Endodermal cell (in vitro differentiated cells): Measurements from ENCODE around the gene SF3A2. TPM values are rescaled to one million over a fixed set of nuclear protein-coding genes. Genes with fewer than 3 reads are reported as not detected.
A peak's percentile ranks its signal among the peaks of the same experiment; 100 is the strongest.

ENCODE experiments used
- DNase-seq: peaks from one replicate; pipeline ENCODE4 v3.0.0-alpha.2; 2017
- H3K27ac ChIP-seq: 2 replicates; pipeline ENCODE4 v1.5.1; 2013; ENCODE audit warnings: mild to moderate bottlenecking, low read depth, low read length, moderate library complexity
- H3K27me3 ChIP-seq: 2 replicates; pipeline ENCODE4 v1.6.1; 2013; ENCODE audit warnings: mild to moderate bottlenecking, low read length, moderate library complexity; ENCODE audit not compliant: insufficient read depth, control insufficient read depth, poor library complexity, severe bottlenecking
- H3K36me3 ChIP-seq: 2 replicates; pipeline ENCODE4 v1.7.0; 2013; ENCODE audit warnings: mild to moderate bottlenecking, low read length, moderate library complexity; ENCODE audit not compliant: control insufficient read depth, insufficient read depth
- H3K4me1 ChIP-seq: one replicate; pipeline ENCODE4 v1.7.0; 2013; ENCODE audit warnings: low read length; ENCODE audit not compliant: control insufficient read depth, insufficient read depth
- H3K4me3 ChIP-seq: 2 replicates; pipeline ENCODE4 v1.5.1; 2013; ENCODE audit warnings: mild to moderate bottlenecking, low read length, moderate library complexity
- H3K9ac ChIP-seq: 2 replicates; pipeline ENCODE4 v1.6.1; 2013; ENCODE audit warnings: mild to moderate bottlenecking, low read length, moderate library complexity; ENCODE audit not compliant: poor library complexity, severe bottlenecking; ENCODE audit errors: extremely low read depth
- H3K9me3 ChIP-seq: 2 replicates; pipeline ENCODE4 v1.6.1; 2013; ENCODE audit warnings: mild to moderate bottlenecking, low read length, moderate library complexity; ENCODE audit not compliant: control insufficient read depth
- H3K27ac Mint-ChIP-seq: 2 replicates; pipeline ENCODE4 v1.8.0; 2020; ENCODE audit warnings: mixed read lengths
- H3K27me3 Mint-ChIP-seq: 2 replicates; pipeline ENCODE4 v1.8.0; 2021; ENCODE audit warnings: mild to moderate bottlenecking, mixed read lengths; ENCODE audit not compliant: insufficient read depth
- H3K36me3 Mint-ChIP-seq: 2 replicates; pipeline ENCODE4 v1.8.0; 2020; ENCODE audit warnings: low read depth, mixed read lengths
- H3K4me1 Mint-ChIP-seq: 2 replicates; pipeline ENCODE4 v1.8.0; 2020; ENCODE audit warnings: mixed read lengths
- H3K4me3 Mint-ChIP-seq: 2 replicates; pipeline ENCODE4 v1.8.0; 2020; ENCODE audit warnings: mild to moderate bottlenecking, moderate library complexity, mixed read lengths
- H3K9me3 Mint-ChIP-seq: 2 replicates; pipeline ENCODE4 v1.8.0; 2020; ENCODE audit warnings: mild to moderate bottlenecking, mixed read lengths
- CTCF ChIP-seq: fragments of 200-600 bp; sonication (generic); conservative IDR thresholded peaks from 2 replicates; pipeline ENCODE4 v1.5.0; 2021; ENCODE audit warnings: antibody characterized with exemption, mild to moderate bottlenecking
- WGBS, 2 experiments: methylation state at CpG; one replicate each; pipeline versions ENCODE4 v1.1.5 to v1.1.7; 2013; ENCODE audit warnings: missing lambda C conversion rate in 2 of 2, mixed read lengths in 1 of 2; ENCODE audit not compliant: insufficient coverage in 1 of 2, insufficient read length in 1 of 2; 5-methylcytosine and 5-hydroxymethylcytosine counted together
- total RNA-seq, 2 donors: library from RNA; stranded (reverse); fragmentation: NEBNext Ultra II Directional in 1 of 2; extraction: Animal tissue kit (Norgen Biotek cat#: 25700) in 1 of 2; gene quantifications; 2 replicates in 1 of 2; 3 replicates in 1 of 2; pipeline ENCODE4 v1.2.1, GENCODE V29; 2021

The SF3A2 gene
- total RNA-seq, 2 donors from 2014 or later, result 126 to 132 TPM

GRCh38 chr19:2213799-2214198, 22.8 kb upstream of the SF3A2 start:
- Histone ChIP-seq H3K9me3 (no peaks in the 10 kb centered on the region), H3K9ac (no peak overlapping the region), H3K4me3 (no peak overlapping the region), H3K4me1 (no peaks in the 10 kb centered on the region), H3K36me3 (peaks cover 44% of the 10 kb centered on the region), H3K27me3 (no peaks in the 10 kb centered on the region), H3K27ac (no peak overlapping the region)
- Mint-ChIP-seq H3K27me3 (no peaks in the 10 kb centered on the region), H3K27ac (peak overlapping the region; percentile 26), H3K36me3 (peaks cover 46% of the 10 kb centered on the region), H3K9me3 (no peaks in the 10 kb centered on the region), H3K4me3 (no peak overlapping the region), H3K4me1 (no peaks in the 10 kb centered on the region)
- TF ChIP-seq CTCF, result no peak
- DNase-seq, result no peak
- 92 to 93% methylated on average over 26 of the region's 26 CpGs for WGBS, 2 experiments

GRCh38 chr19:2214251-2214650, 22.4 kb upstream of the SF3A2 start:
- no peaks in the 10 kb centered on the region for H3K27me3 Mint-ChIP-seq
- 87 to 96% methylated on average over 9 to 17 of the region's 17 CpGs for WGBS, 2 experiments
- DNase-seq, result no peak
- no peaks in the 10 kb centered on the region for H3K27me3 ChIP-seq
- H3K9me3 Mint-ChIP-seq, result no peaks in the 10 kb centered on the region
- H3K9ac ChIP-seq, result no peak overlapping the region
- H3K36me3 Mint-ChIP-seq, result peaks cover 47% of the 10 kb centered on the region
- H3K4me3 Mint-ChIP-seq, result no peak overlapping the region
- no peaks in the 10 kb centered on the region for H3K4me1 Mint-ChIP-seq
- H3K9me3 ChIP-seq, result no peaks in the 10 kb centered on the region
- no peak for TF ChIP-seq CTCF
- no peak overlapping the region for H3K27ac Mint-ChIP-seq
- H3K36me3 ChIP-seq, result peaks cover 45% of the 10 kb centered on the region
- no peak overlapping the region for H3K27ac ChIP-seq
- H3K4me3 ChIP-seq, result no peak overlapping the region
- H3K4me1 ChIP-seq, result no peaks in the 10 kb centered on the region

- Histone ChIP-seq H3K9me3 (no peaks in the 10 kb centered on the region), H3K27me3 (no peaks in the 10 kb centered on the region), H3K4me1 (no peaks in the 10 kb centered on the region), H3K9ac (no peak overlapping the region), H3K4me3 (no peak overlapping the region), H3K27ac (no peak overlapping the region), H3K36me3 (peaks cover 48% of the 10 kb centered on the region)
- no peak for TF ChIP-seq CTCF
- Mint-ChIP-seq H3K4me3 (no peak overlapping the region), H3K4me1 (no peaks in the 10 kb centered on the region), H3K27me3 (no peaks in the 10 kb centered on the region), H3K9me3 (no peaks in the 10 kb centered on the region), H3K27ac (peak overlapping the region; percentile 48), H3K36me3 (peaks cover 49% of the 10 kb centered on the region)
- DNase-seq, result peak; percentile 84
- 87 to 93% methylated on average over 29 to 31 of the region's 31 CpGs for WGBS, 2 experiments
Measured at GRCh38 chr19:2215281-2215751, 21.3 kb upstream of the SF3A2 start.
